Measurements from ENCODE around the gene SNORC. TPM values are rescaled to one million over a fixed set of nuclear protein-coding genes. Genes with fewer than 3 reads are reported as not detected.

SNORC gene
- total RNA-seq, 3 donors from 2014 or later = 13.3 to 48.1 (median 31.5) TPM

- DNase-seq (peak; percentile 75 to 83 (median 80)), ATAC-seq (peak; percentile 72)
- peak overlapping the region; percentile 43 for H3K4me3 ChIP-seq
- H3K9me3 ChIP-seq = no peaks in the 10 kb centered on the region
- intact Hi-C loops (cut with DNase I, micrococcal nuclease) = no loop called here
- TF ChIP-seq CTCF (IDR thresholded peaks at IDR 0.05) = no peak
- peaks cover 29% of the 10 kb centered on the region for H3K4me1 ChIP-seq (ENCODE audit: low read depth)
- no peaks in the 10 kb centered on the region for H3K36me3 ChIP-seq (ENCODE audit: low read depth)
Observed at GRCh38 chr2:232876161-232876977, 6.3 kb downstream of the SNORC start.

GRCh38 chr2:232876978-232877441, 6.9 kb downstream of the SNORC start:
- intact Hi-C loops (cut with DNase I, micrococcal nuclease) = no loop called here
- H3K36me3 ChIP-seq (ENCODE audit: low read depth) = no peaks in the 10 kb centered on the region

DNA sequence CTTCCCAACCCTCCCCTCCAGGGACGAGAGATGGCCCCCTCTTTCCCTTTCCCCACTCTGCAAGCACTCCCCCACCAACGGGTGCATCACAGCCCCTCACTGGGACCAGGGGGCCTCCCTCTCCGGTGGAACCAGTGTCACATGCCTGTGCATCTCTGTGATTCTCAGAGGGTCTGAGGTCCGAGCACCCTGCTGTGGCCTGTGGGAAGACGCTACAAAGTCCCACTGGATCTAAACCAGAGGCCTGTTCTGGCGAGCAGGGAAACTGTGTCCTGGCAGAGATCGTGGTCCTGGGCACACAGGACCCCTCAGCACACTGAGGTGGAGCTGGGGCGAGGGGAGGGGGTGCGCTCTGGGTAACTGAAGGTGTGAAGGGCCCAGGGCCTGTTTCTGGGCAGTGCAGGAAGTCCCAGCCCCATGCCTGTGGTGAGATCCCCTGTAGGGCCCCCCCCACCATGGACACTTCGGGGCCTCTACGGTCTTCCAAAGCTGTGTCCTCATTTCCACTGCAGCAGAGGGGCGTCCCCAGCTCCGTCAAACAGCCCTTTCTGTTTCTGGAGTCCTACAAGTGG, 8.0 kb downstream of the SNORC start:
- Histone ChIP-seq H3K9me3 (no peaks in the 10 kb centered on the region), H3K4me3 (no peak overlapping the region), H3K36me3 (ENCODE audit: low read depth) (no peaks in the 10 kb centered on the region), H3K4me1 (ENCODE audit: low read depth) (peaks cover 29% of the 10 kb centered on the region)
- ATAC-seq = no peak
- intact Hi-C loops (cut with DNase I, micrococcal nuclease) = no loop called here
- TF ChIP-seq CTCF (IDR thresholded peaks at IDR 0.05) = no peak
- DNase-seq = peak in 1 of 3 donors; percentile 34

More at GRCh38 chr2:232876978-232877441, 6.9 kb downstream of the SNORC start:
- TF ChIP-seq CTCF (IDR thresholded peaks at IDR 0.05) = no peak
- Histone ChIP-seq H3K9me3 (no peaks in the 10 kb centered on the region), H3K4me1 (ENCODE audit: low read depth) (peaks cover 29% of the 10 kb centered on the region), H3K4me3 (peak overlapping the region; percentile 43)
- DNase-seq = peak in 2 of 3 donors; percentile 47 to 64
- peak; percentile 18 for ATAC-seq

DNA sequence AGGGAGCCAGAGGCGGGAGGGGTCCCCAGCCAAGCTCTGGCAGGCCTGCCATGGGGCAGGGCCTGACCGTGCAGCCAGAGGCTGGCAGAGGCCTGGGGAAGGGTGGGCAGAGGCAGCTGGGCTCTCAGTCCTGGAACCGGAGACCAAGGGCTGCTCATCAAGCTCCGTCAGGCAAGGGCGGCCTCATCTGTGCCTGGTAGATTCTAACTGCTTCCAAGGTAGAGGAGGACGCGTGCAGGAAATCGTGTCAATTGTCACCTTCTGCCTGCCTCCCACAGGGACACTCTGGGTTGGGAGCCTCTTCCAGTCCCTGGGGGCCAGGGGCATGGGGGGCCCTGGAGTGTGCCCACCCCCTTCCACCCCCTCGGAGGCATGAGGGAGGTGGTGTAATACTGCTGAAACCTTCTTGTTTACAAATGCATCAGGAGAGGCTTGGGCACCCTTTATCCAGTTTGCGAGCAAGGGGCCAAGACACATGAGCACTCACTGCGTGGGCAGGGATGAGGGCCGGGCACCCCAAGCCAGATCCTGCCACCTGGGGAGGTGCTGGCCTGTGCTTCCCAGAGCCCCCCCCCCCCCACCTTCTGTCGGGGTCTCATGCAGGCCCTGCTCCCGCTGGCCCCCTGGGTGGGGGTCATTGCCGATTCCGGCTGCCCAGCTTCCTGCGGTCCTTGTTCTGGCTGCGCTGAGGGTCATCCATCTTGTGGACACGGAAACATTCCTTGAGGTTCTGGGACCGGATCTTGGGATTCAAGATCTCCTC, 9.0 kb downstream of the SNORC start:
- no peak for ATAC-seq
- intact Hi-C loops (cut with DNase I, micrococcal nuclease) = no loop called here
- no peaks in the 10 kb centered on the region for H3K36me3 ChIP-seq (ENCODE audit: low read depth)
- H3K9me3 ChIP-seq = no peaks in the 10 kb centered on the region
- no peak overlapping the region for H3K4me3 ChIP-seq
- no peak for TF ChIP-seq CTCF (IDR thresholded peaks at IDR 0.05)
- no peak for DNase-seq
- H3K4me1 ChIP-seq (ENCODE audit: low read depth) = peaks cover 20% of the 10 kb centered on the region

GRCh38 chr2:232879618-232880494, 9.8 kb downstream of the SNORC start:
- Histone ChIP-seq H3K9me3 (no peaks in the 10 kb centered on the region), H3K4me1 (ENCODE audit: low read depth) (peaks cover 14% of the 10 kb centered on the region), H3K4me3 (no peak overlapping the region), H3K36me3 (ENCODE audit: low read depth) (no peaks in the 10 kb centered on the region)
- no peak for TF ChIP-seq CTCF (IDR thresholded peaks at IDR 0.05)
- intact Hi-C loops (cut with DNase I, micrococcal nuclease) = no loop called here
- DNase-seq = peak in 1 of 3 donors; percentile 25
- no peak for ATAC-seq

Measured in mucosa of descending colon (tissue), 3 donors.